ENCODE results near the gene ZBED1. TPM values are rescaled to one million over a fixed set of nuclear protein-coding genes. Genes with fewer than 3 reads are reported as not detected.

ZBED1 gene
- total RNA-seq, 4 donors from 2014 or later: 37.2 to 41.1 (median 39.4) TPM

DNA sequence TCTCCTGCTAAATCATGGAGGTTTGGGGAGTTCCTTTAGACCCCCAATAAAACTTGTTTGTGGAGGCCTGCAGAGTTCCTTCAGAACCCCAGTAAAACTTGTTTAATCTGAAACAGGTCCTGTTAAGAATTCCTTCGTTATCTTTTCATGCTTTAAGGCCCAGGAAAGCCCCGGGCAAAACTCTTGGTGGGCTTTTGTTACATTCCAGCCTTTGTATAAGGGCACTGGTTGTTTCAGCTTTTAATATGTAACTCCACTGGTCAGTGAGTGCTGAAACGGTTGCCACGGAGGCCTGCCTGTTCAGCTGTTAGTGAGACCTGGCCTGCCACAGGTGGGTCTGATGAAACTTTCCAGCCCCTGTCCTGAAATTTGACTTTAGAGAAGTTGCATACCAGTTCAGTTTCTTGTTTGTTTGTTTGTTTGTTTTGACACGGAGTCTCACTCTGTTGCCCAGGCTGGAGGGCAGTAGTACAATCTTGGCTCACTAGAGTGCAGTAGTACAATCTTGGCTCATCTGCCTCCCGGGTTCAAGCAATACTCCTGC, 12.4 kb upstream of the ZBED1 start:
- H3K27ac ChIP-seq: no peak overlapping the region
- WGBS, 2 donors (ENCODE audit: low coverage in 1 of 2): 59 to 61% methylated on average over 4 to 6 of the region's 6 CpGs
- H3K4me3 ChIP-seq: no peak overlapping the region
- no peaks in the 10 kb centered on the region for H3K9me3 ChIP-seq
- TF ChIP-seq POLR2A (IDR thresholded peaks at IDR 0.05): no peak
- H3K4me1 ChIP-seq: no peaks in the 10 kb centered on the region
- no peaks in the 10 kb centered on the region for H3K36me3 ChIP-seq
- H3K27me3 ChIP-seq: no peaks in the 10 kb centered on the region
- ATAC-seq: no peak

- H3K4me3 ChIP-seq: no peak overlapping the region
- no peaks in the 10 kb centered on the region for H3K36me3 ChIP-seq
- H3K27ac ChIP-seq: no peak overlapping the region
- no peaks in the 10 kb centered on the region for H3K9me3 ChIP-seq
- H3K27me3 ChIP-seq: no peaks in the 10 kb centered on the region
- no peak for TF ChIP-seq EP300 (IDR thresholded peaks at IDR 0.05)
- no peak for TF ChIP-seq POLR2A (IDR thresholded peaks at IDR 0.05)
- TF ChIP-seq POLR2AphosphoS5 (IDR thresholded peaks at IDR 0.05): no peak
- no peak for TF ChIP-seq CTCF (IDR thresholded peaks at IDR 0.05)
- no peak for ATAC-seq
- no peaks in the 10 kb centered on the region for H3K4me1 ChIP-seq
- 82 to 89% methylated on average over 4 to 5 of the region's 8 CpGs for WGBS, 2 donors (ENCODE audit: low coverage in 1 of 2)
Observed at GRCh38 chrX:2512501-2512900, 11.7 kb upstream of the ZBED1 start.

DNA sequence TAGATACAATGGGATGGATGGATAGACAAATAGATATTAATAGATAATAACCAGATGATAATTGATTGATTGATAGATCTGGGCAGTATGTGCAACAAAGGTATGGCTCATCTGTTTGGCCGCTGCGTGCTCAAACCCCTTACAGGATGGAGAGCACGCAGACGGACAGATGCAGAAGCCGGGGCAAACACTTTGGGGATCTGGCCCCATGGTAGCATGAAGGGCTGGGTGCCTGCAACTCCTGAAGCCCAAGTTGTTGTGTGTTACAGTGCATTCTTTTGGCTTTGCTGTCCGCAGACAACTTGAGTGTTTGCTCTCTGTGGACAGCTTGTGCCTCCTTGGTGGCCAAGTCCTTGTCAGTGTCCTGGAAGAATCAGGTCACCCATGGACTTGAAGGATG, 10.6 kb upstream of the ZBED1 start:
- H3K4me3 ChIP-seq: no peak overlapping the region
- 88 to 94% methylated on average over 3 to 6 of the region's 6 CpGs for WGBS, 2 donors (ENCODE audit: low coverage in 1 of 2)
- TF ChIP-seq POLR2A (IDR thresholded peaks at IDR 0.05) (no peak), POLR2AphosphoS5 (IDR thresholded peaks at IDR 0.05) (no peak), CTCF (IDR thresholded peaks at IDR 0.05) (no peak), EP300 (IDR thresholded peaks at IDR 0.05) (no peak)
- H3K4me1 ChIP-seq: no peaks in the 10 kb centered on the region
- H3K27ac ChIP-seq: no peak overlapping the region
- H3K36me3 ChIP-seq: no peaks in the 10 kb centered on the region
- H3K27me3 ChIP-seq: no peaks in the 10 kb centered on the region
- no peak for ATAC-seq
- no peaks in the 10 kb centered on the region for H3K9me3 ChIP-seq

DNA sequence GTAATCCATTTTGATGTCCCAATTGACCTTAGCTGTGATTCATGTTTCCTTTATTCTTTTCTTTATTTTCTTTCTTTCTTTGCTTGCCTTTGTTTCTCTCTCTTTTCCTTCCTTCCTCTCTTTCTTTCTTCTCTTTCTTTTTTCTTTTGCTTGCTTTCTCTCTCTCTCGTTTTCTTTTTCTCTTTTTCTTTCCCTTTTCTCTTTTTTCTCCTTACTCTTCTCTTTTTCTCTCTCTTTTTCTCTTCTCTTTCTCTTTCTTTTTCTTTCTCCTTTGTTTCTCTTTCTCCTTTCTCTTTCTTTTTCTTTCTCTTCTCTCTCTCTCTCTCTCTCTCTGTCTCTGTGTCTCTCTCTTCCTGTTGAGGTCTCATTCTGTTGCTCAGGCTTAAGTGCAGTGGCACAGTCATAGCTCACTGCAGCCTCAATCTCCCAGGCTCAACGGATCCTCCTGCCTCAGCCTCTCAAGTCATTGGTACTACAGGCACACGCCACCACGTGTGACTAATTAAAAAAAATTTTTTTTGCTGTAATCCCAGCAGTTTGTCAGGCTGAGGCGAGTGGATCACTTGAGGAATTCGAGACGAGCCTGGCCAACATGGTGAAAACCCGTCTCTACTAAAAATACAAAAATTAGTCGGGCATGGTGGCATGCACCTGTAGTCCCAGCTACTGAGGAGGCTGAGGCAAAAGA, 8.0 kb upstream of the ZBED1 start:
- TF ChIP-seq EP300 (IDR thresholded peaks at IDR 0.05) (no peak), POLR2AphosphoS5 (IDR thresholded peaks at IDR 0.05) (no peak), CTCF (IDR thresholded peaks at IDR 0.05) (no peak), POLR2A (IDR thresholded peaks at IDR 0.05) (no peak)
- Histone ChIP-seq H3K9me3 (no peaks in the 10 kb centered on the region), H3K4me3 (no peak overlapping the region), H3K27me3 (no peaks in the 10 kb centered on the region), H3K27ac (no peak overlapping the region), H3K36me3 (no peaks in the 10 kb centered on the region), H3K4me1 (no peaks in the 10 kb centered on the region)
- 92 to 100% methylated on average over 1 to 3 of the region's 9 CpGs for WGBS, 2 donors (ENCODE audit: low coverage in 1 of 2)
- ATAC-seq: no peak

GRCh38 chrX:2507904-2508627, 7.3 kb upstream of the ZBED1 start:
- H3K27me3 ChIP-seq: no peaks in the 10 kb centered on the region
- no peak for TF ChIP-seq POLR2A (IDR thresholded peaks at IDR 0.05)
- TF ChIP-seq POLR2AphosphoS5 (IDR thresholded peaks at IDR 0.05): no peak
- no peak for TF ChIP-seq CTCF (IDR thresholded peaks at IDR 0.05)
- TF ChIP-seq EP300 (IDR thresholded peaks at IDR 0.05): no peak
- H3K36me3 ChIP-seq: no peaks in the 10 kb centered on the region
- no peak for ATAC-seq
- 48 to 65% methylated on average over 4 to 5 of the region's 8 CpGs for WGBS, 2 donors (ENCODE audit: low coverage in 1 of 2)
- H3K9me3 ChIP-seq: no peaks in the 10 kb centered on the region
- H3K4me3 ChIP-seq: no peak overlapping the region
- no peak overlapping the region for H3K27ac ChIP-seq
- H3K4me1 ChIP-seq: no peaks in the 10 kb centered on the region

All from gastroesophageal sphincter (tissue), 4 donors.